Mesenteric fat pad (tissue), 1 donor: ENCODE measurements around the gene EDN3. TPM values are rescaled to one million over a fixed set of nuclear protein-coding genes. Genes with fewer than 3 reads are reported as not detected.
"Not testable (repeated sequence)": the region's sequence is repeated elsewhere in the genome, so short reads cannot be mapped to it uniquely, and the experiment has no call there.

Source experiments
- DNase-seq: peaks from one replicate; pipeline ENCODE4 v3.0.0-alpha.2; 2020; ENCODE audit warnings: low spot score
- total RNA-seq: library from RNA; stranded (reverse); fragmentation: NEBNext Ultra II Directional; extraction: Animal tissue kit (Norgen Biotek cat#: 25700); gene quantifications from one replicate; pipeline ENCODE4 v1.2.1, GENCODE V29; 2021
- donor health status: DM: yes; HTN: yes; CAD: no.

Gene EDN3
- total RNA-seq, 1 donor from 2014 or later: not detected

DNA sequence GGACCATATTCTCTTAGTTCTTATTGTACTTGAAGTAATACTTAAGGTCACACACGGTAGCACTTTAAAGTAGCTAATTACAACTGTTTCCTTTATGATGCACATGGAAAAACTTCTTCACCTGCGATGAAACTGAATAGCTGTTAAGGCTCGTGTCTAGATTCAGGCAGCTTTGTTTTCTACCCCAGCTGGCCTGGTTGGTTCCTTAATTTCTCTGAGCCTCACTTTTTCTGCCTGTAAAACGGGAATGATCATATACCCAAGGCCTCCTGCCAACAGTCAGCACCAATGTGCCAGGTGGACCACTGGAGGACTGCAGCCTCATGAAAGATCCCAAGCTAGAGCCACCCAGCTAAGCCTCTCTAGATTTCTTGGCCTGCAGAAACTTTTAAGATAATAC lies 35.0 kb downstream of the EDN3 start:
- DNase-seq: no peak

DNA sequence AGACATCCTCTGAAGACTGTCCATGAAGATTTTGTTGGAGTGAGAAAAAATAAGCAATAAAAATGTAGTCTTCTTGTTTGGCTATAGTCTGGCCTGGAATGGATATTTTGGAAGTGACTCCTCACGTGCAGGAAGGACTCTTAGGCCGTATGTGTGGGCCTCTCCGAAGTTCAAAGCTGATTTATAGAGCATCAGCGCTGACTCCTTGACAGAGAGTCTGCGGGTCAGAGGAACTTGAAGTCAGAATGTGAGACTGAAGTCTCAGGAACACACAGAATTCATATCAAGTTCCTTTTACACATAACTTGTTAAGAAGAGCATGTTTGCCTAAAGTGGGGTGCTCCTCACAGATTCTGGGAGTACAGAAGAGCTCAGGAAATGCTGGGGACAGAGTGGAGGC lies 36.1 kb downstream of the EDN3 start:
- DNase-seq: no peak

GRCh38 chr20:59338444-59338843 lies 38.0 kb downstream of the EDN3 start:
- DNase-seq: not testable (repeated sequence)

DNA sequence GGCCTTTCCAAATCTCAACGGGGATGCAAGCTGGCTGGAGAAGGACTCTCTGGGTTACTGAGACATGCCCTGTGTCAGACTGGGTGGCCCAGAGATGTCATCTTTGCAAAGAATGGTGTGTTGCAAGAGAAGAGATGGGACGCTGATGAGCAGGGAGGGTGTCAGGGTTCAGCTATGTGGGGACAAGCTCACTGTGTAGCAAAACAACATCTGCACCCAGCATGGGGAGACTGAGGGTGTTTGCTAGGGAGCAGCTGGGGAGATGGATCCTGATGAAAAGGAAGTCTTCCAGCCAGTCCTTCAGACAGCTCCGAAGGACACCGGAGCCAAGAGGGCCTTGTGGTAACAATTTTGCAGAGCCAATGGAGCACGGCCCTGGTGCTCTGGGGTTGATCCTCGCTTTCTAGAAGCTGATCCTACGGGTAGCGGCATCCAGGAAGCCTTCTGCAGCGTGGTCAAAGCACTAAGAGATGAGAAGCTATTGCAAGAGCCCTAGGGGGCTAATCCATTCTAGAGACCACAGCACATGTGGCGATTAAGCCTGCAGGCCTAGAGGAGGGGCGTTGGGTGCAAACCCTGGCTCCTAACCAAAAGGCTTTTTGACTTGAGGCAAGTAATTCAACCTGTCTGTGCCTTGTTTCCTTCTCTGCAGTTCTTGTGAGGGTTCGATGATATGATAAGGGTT lies 39.9 kb downstream of the EDN3 start:
- DNase-seq: no peak

DNA sequence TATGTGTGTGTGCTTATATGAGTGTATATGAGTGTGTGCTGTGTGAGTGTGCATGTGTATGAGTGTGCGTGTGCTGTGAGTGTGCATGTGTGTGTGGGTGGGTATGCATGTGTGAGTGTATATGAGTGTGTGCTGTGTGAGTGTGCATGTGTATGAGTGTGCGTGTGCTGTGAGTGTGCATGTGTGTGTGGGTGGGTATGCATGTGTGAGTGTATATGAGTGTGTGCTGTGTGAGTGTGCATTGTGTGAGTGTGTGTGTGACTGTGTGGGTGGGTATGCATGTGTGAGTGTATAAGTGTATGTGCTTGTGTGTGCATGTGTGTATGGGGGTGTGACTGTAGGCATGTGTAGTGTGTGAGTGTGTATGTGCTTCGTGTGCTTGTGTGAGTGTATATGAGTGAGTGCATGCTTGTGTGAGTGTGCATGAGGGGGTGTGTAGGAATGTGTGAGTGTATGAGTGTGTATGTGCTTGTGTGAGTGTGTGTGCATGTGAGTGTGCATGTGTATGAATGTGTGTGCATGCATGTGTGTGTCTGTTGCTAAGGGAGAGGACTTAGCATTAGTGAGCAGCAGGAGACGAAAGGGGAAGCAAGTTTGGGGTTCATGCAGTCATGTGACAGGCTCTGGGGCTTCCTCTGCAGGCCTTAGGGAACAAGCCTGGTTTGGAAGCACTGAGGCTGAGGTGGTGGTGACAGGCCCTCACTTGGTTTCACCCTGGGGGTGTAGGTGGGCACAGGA lies 41.0 kb downstream of the EDN3 start:
- not testable (repeated sequence) for DNase-seq

- no peak for DNase-seq
These were observed 41.9 kb downstream of the EDN3 start for GRCh38 chr20:59342023-59342957.

DNA sequence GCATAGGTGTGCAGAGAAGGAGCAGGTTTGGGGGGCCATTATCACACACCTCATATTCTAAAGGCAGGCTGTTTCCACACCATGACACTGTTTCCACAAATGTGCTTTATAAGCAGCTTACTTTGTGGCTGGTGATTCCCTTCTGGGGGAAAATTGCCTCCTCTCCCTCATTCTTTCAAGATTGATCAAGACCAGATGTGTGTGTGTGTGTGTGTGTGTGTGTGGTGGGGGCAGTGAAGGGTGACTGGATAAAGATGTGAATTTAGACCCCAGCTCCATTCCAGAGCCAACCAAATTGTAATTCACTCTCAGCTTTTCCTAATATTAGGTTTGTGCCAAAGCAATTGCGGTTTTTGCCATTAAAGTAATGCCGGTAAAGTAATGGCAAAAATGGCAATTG lies 45.6 kb downstream of the EDN3 start:
- no peak for DNase-seq

DNA sequence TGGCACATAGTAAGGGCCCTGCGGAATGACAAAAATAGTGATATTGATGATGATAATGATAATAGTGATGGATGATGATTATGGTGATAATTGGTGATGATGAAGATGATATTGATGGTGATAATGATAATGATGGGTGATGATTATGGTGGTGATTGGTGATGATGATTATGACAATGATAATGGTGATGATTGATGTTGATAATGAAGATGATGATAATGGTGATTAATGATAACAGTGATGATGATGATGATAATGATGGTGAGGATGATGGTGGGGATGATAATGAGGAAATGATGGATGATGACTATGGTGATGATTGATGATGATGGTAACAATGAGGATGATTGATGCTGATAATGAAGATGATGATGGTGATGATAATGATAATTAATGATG lies 48.9 kb downstream of the EDN3 start:
- no peak for DNase-seq

- DNase-seq: no peak
These were observed 50.1 kb downstream of the EDN3 start for GRCh38 chr20:59350330-59351156.

DNA sequence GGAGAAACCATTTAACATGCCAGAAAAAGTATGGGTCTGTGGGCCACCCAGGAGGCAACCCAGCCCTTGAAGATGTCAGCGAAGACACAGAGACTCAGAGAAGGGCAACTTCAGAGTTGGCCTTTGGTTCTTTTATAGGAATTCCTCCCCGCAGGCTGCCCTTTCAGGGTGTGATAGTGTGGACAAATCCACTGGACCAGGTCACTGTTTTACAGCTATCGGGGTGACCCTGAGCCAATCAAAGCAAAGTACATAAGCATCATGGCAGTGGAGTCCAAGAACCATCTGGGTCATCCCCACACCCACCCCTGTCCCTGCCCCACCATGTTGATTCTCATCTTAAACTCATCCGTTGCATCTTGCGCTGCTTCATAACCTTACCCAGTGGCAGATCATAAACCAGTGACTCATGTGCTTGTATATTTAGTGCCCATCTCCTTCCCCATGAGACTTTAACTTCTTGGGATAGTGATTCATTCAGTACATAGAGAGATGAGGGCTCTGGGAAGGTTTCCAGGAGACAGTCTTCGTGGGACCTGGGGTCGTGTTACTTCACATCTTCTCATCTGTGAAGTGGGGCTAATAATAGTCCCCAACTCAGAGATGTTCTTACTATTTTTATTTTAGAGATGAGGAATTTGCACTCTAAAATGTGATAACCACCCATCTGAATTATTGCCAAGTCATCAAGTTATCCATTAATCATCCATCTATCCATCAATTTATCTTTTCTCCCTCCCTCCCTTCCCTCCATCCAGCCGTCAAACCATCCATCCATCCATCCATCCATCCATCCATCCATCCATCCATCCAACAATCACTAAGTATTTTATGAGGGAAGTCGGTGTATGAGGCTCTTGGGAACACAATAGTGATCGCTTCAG lies 51.0 kb downstream of the EDN3 start:
- DNase-seq: no peak

DNA sequence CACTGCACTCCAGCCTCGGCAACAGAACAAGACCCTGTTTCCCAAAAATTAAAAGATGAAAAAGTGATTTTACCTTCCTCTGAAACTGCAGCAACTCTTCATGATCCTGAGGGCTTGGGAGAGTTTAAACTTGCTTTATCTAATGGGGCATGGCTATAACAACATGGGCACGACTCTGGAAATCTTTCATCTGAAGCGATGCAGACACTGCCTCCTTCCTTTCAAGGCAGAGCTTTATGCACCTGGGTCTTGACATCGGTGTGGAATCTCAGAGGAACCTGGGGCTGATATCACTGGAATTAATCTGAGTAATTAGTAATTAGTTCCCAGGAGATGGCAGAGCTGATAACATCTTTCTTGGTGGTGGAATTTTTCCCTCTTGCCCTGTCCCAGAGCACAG lies 52.1 kb downstream of the EDN3 start:
- no peak for DNase-seq

- no peak for DNase-seq
These were observed 52.6 kb downstream of the EDN3 start for GRCh38 chr20:59352990-59353389.

GRCh38 chr20:59354460-59354859 lies 54.0 kb downstream of the EDN3 start:
- DNase-seq: no peak

GRCh38 chr20:59355242-59355641 lies 54.8 kb downstream of the EDN3 start:
- DNase-seq: no peak

DNA sequence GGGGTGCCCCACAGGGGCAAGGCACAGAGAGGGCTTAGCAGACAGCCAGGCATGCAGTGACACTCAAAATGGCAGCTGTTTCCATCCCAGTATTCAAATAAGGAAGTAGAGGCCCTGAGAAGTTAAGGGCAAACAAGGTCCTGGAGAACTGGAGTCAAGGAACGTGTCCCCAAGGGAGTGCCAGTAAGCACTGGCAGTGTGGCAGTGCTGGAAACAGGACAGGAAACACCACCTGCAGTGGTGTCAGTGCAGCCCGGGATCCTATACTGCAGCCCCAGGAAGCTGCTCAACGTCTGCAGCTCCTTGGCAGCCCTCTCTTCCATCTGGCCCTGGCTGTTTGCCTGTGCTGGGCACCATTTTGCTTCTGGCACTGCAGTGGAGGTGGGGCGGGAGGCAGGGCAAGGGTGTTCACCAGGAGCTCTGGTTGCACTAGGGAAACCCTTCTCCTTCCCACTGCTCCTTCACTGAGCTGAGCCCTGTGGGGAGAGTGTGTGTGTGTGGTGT lies 56.3 kb downstream of the EDN3 start:
- DNase-seq: no peak

- DNase-seq: not testable (repeated sequence)
These were observed 58.4 kb downstream of the EDN3 start for GRCh38 chr20:59358793-59359192.

DNA sequence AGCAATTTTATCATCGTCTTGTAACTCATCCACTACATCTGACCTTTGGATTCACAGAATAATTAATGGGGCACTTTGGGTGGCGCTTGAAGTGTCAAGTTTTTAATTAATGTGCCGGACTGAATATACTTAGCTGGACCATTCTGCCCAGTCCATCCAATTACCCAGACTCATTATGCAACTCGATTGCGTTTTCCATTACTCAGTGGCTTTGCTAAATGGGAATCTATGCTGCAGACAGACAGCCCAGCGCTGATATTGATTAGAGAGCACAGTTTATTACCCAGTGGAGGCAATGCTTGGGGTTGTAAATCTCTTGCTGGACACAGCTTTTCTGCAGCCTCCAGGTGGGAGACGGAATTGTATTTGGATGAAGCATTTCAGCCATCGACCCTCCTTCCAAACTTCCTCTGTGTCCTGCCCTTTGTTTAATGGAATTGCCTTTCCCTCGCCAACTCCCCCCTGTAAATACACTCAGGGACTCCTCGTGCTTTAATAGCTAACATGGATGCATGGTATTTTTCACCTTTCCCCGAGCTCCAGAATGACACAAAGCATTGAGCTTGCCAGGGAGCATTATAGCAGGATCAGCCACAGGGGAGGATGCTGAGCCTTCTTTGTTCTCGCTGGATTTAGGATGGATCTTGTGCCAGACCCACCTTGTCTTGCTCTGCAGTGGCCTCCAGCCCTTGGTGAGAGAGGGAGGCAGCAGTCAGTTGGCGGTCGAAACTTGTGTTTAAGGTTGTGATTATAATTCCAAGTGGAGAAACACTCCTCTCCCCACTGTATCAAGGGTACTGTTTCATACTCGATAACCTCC lies 59.7 kb downstream of the EDN3 start:
- no peak for DNase-seq

DNA sequence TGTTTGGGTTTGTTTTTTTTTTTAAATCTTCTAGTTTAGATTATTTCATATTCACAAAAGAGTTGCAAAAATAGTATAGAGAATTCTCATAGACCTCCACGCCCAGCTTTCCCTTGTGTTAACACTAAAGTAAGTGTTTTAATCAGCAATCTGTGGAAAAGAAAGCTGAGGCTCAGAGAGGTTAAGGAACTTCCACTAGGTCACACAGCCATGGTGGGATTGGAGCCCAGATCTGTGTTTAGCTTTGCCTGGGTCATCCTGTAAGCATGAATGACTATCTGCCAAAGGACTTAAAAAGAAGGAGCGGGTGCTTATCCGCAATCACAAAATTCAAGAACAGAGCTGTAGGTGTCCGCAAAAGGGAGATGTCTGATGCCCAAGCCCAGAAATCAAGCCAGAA lies 60.5 kb downstream of the EDN3 start:
- no peak for DNase-seq

DNA sequence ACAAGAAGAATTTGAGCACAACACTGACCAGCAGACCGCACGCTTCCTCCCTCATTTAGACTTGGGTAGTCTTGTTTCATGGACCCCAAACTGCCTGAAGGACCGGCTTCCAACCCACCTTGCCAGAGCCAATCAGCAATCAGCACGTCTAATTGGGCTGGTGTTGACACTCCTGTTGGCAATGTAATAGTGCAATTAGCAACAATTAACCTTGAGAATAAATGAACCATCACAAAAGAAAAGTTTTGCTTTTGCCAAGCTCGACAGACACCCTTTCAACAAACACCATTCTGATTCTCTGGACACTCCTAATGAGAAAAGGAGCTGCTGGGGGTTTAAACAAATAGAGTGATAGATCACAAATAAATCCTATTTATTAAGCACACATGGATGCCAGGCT lies 61.0 kb downstream of the EDN3 start:
- DNase-seq: no peak
